M059J (cell line): ENCODE results near the gene PSD2. TPM values are rescaled to one million over a fixed set of nuclear protein-coding genes. Genes with fewer than 3 reads are reported as not detected.
A peak's percentile ranks its signal among the peaks of the same experiment; 100 is the strongest.

Experiments
- DNase-seq: peaks from one replicate; pipeline ENCODE4 v3.0.0-alpha.2; 2012; ENCODE audit warnings: low read depth
- total RNA-seq: library from RNA; depleted of rRNA; stranded (reverse); fragments of >200 nt; shearing (Covaris generic); gene quantifications from 2 replicates; pipeline ENCODE4 v1.2.3, GENCODE V29; 2014

PSD2 gene
- total RNA-seq, 1 experiment from 2014 or later = 0.15 TPM

GRCh38 chr5:139837711-139838380 is 42.2 kb downstream of the PSD2 start:
- no peak for DNase-seq

- DNase-seq = no peak
Observed at GRCh38 chr5:139838381-139839197, 43.0 kb downstream of the PSD2 start.

GRCh38 chr5:139839232-139839815 is 43.7 kb downstream of the PSD2 start:
- DNase-seq = no peak

DNA sequence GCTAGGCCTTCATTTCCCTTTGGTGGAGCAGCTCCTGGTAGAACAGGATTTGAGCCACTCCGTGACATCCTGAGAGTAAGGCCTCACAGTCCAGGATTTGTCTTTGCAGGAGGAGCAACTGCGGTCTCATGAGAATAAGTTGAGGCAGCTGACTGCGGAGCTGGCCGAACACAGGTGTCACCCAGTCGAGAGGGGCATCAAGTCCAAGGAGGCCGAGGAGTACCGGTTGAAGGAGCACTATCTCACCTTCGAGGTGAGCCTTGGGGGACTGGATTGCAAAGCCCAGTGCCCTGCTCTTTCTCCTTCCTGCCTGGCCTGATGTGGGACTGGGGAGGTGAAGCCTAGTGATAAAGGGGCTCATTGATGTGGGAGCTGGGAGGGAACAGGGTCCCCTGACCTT is 44.3 kb downstream of the PSD2 start:
- no peak for DNase-seq

GRCh38 chr5:139841549-139841948 is 45.9 kb downstream of the PSD2 start:
- DNase-seq = no peak

DNA sequence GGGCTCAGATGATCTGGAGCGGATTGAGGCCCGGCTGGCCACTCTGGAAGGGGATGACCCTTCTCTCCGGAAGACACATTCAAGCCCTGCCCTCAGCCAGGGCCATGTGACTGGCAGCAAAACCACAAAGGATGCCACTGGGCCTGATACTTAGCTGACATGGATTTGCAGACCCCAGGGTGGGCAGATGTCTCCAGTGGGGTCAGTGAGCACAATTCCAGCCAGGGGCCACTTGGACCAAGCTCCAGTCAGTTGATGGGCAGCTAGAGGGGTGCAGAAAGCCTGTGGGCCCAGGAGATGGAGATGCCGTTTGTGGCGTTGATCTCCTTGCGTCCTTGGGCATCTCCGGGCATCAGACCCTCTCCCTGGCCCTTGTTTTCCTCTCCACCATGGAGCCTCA is 46.7 kb downstream of the PSD2 start:
- no peak for DNase-seq

DNA sequence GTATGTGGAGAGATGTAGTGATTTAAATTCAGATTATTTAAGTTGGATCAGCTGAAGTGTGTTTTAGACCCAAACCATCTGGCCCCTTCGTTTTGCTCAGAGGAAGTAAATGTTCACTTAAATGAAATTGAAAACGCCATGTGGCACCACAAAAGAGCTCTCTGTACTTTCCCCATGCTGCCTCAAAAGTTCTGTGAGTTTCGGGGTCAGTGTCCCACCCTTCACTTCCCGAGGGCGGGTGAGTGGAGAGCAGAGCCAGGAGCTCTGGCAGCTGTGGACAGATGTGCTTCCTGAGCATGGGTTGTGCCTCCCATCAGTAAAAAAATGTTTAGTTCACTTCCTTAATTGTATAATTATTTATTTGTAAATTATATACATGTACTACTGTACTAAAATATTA is 48.4 kb downstream of the PSD2 start:
- no peak for DNase-seq

DNA sequence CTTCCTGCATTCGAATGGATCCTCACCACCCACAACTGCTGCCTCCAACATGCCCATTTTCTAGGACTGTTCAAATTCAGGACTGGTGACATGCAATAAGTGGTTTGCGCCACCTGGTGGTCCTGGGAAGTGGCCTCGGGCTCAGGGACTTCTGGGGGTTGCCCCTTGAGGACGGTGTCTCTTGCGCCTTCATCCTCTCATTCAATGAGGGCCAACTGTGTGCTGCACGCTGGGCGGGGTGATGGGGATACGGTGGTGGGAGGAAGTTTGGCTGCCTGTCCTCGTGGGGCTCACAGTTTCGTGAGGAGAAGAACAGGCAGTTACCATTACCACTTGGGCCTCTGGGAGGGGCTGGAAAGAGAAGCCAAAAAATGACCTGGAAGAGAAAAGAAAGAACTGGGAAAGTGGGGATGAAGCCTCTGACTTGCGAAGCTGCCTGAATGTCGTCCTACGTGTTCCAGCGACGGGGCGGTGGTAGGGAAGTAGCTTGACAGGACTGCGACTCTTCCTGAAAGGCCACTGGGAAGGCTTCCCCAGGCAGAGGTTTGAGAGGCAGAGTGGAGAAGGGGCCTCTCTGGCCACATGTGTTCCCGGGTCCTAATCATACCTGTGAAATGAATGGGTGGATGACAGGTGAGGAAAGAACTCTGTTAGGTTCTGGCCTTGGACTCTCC is 49.0 kb downstream of the PSD2 start:
- peak; percentile 69 for DNase-seq

DNA sequence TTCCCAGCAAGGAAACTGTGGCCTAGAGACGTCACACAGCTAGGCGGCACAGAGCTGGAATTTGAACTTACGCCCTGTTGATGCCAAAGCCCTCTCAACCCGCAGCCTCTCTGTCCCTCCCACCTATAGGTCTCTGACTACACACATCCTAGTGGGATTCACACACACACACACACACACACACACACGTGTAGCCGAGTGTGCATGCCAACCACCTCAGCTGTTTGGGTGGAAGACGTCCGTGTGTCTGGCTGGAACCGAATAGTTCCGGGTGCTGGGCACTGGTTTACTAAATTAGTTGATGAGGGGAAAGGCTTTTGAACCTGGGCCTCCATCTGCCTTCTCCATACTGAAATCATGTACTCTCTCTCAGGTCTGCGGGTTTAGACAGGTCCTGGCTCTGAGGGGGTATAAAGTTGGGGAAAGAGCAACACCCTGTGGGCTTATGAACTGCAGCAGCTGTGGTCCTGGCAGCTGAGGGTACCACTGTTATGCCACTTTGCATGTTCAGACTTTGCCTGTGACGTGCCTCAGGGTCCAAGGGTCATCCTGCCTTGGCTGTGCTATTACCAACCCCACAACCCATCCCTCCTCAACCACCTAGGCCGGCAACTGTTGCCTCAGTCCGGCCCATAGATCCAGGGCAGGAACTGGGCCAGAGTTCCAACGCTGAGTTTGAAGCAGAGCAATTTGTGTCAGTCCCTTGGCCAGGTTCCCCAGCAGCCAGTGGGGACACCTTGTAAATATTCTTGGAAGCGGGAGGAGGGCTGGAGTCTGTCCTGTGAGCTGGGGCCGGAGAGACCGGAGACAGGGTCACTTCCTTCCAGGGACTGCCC is 50.5 kb downstream of the PSD2 start:
- DNase-seq = no peak

DNA sequence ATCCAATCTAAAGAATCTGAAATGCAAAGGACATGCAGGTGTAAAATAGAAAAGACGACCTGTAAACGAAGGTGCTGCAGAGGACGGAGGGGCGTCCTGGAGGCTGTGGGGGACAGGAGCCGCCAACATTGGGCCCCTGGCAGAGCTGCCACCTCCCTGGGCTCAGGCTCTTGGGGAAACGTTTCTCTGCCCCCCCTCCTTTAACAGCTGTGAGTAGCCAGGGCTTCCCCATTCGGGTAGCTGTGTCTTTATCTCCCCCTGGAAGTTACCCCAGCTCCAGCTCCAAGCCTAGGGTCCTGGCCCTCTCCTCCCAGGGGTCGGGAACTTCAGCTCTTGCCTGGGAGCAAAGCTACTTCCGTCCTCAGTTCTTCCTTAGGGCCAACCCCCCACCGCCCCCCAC is 51.5 kb downstream of the PSD2 start:
- DNase-seq = no peak

GRCh38 chr5:139847790-139848507 is 52.3 kb downstream of the PSD2 start:
- DNase-seq = peak; percentile 33

DNA sequence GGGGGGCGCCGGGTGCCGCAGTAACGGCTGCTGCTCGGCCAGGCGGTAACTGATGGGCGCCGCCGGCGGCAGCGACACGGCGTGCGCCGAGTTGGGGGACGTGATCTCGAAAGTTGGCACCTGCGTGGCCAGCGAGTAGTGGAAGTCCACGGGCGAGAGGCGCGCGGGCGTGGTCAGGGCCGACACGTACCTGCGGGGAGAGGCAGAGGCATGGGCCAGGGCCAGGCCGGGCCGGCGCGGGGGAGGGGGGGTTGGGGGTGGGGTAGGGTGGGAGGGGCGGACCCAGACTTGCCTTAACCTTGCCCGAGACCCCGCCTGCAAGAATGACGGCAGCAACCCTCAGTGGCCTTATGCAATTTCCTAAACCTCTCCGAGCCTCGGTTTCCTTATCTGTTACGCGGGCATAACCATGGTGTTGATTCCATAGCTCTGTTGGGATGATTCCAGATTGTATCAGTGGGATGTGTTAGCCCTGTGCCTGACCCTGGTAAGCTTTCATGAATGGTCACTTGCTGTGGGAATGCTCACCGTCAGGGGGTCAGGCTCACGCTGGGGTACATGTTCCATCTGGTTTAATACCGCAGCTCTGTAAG is 53.0 kb downstream of the PSD2 start:
- DNase-seq = no peak

DNA sequence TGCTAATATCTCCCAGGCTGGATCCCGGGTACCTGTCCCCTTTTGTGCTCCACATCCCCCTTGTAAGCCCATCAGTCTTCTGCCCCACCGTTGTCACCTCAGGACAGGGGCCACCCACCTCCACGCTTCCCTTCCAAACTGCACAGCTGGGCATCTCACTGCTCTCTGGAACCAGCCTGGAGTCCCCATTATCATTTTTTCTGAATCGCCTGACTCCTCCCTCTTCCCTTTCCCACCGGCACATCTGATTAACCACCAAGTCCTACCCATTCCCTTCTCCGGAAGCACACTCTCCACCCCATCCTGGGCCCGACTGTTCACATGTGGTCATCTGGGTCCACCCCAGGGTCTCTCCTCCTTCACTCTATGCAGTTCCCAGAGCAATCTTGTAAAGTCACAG is 53.9 kb downstream of the PSD2 start:
- no peak for DNase-seq

DNA sequence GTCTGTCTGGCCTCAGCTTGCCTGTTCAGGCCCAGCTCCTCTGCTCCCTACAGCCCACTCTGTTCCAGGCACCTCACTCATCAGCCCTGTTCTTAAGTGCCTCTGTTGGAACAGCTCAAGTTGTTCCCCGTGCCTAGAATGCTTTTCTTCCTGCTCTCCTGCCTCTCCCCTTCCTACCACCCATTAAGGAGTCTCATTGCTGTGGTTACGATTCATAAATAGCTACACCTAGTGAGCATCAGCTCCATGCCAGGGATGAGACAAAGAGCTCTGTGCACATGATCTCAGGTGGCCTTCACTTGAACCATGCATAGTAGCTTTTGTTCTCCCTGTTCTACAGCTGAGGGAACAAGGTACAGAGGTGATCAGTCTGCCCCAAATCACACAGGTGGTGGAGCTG is 54.3 kb downstream of the PSD2 start:
- DNase-seq = peak; percentile 49

- no peak for DNase-seq
Observed at GRCh38 chr5:139850423-139851016, 54.9 kb downstream of the PSD2 start.

GRCh38 chr5:139851558-139851957 is 56.0 kb downstream of the PSD2 start:
- DNase-seq = no peak

- no peak for DNase-seq
Observed at GRCh38 chr5:139852696-139853095, 57.1 kb downstream of the PSD2 start.

DNA sequence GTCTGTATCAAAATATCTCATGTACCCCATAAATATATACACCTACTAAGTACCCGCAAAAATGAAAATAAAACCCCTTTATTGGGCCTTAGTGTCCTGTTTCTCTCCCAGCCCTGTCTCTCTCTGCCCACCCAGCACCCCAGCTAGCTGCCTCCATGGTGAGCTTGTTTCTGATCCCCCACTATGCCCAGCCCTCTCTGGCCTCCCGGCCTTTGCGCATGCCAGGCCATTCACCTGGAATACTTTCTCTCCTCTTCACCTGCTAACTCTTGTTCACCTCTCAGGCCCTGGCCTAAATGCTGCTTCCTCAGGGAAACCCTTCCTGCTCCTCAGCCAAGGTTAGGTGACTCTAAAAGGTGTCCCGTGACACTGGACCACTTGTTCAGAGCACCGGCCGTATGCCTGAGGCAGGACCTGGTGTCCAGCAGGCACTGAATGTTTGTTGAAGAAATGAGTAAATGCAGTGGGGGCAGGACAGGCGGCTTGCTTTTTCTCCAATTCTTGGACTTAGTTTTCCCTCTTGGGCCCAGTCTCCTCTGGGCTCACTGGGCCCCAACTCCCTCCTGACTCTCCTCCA is 58.5 kb downstream of the PSD2 start:
- DNase-seq = no peak

GRCh38 chr5:139854953-139855352 is 59.3 kb downstream of the PSD2 start:
- DNase-seq = no peak

GRCh38 chr5:139855451-139855850 is 59.8 kb downstream of the PSD2 start:
- no peak for DNase-seq
